ENCODE results near the gene SPRN.

The SPRN gene

DNA sequence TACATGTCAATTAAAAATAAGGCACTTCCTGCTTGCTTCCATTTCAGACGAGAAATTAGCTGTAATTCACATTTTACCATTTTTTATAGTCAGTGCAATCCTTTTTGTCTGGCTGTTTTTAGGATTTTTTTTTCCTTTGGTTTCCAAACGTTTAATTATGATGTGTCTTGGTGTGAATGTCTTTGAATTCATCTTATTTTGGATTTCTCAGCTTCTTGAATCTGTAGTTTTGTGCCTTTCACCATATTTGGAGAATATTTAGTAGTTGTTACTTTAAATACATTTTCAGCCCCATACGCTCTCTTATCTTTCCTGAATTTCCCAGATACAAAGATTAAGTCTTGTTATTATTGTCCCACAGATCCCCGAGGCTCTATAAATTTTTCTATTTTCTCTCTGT lies 26.9 kb upstream of the SPRN start:
- in situ Hi-C loops (cut with HindIII; ENCODE audit: low sequenced_read_pairs), result no loop called here
- H3K4me3 ChIP-seq (ENCODE audit: low read depth, low read length), result no peak overlapping the region
- TF ChIP-seq, protein P1, sequence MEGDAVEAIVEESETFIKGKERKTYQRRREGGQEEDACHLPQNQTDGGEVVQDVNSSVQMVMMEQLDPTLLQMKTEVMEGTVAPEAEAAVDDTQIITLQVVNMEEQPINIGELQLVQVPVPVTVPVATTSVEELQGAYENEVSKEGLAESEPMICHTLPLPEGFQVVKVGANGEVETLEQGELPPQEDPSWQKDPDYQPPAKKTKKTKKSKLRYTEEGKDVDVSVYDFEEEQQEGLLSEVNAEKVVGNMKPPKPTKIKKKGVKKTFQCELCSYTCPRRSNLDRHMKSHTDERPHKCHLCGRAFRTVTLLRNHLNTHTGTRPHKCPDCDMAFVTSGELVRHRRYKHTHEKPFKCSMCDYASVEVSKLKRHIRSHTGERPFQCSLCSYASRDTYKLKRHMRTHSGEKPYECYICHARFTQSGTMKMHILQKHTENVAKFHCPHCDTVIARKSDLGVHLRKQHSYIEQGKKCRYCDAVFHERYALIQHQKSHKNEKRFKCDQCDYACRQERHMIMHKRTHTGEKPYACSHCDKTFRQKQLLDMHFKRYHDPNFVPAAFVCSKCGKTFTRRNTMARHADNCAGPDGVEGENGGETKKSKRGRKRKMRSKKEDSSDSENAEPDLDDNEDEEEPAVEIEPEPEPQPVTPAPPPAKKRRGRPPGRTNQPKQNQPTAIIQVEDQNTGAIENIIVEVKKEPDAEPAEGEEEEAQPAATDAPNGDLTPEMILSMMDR (IDR thresholded peaks at IDR 0.05; ENCODE audit: low read depth, low read length, missing control alignments), result no peak
- no peak for DNase-seq (ENCODE audit: low read depth)

DNA sequence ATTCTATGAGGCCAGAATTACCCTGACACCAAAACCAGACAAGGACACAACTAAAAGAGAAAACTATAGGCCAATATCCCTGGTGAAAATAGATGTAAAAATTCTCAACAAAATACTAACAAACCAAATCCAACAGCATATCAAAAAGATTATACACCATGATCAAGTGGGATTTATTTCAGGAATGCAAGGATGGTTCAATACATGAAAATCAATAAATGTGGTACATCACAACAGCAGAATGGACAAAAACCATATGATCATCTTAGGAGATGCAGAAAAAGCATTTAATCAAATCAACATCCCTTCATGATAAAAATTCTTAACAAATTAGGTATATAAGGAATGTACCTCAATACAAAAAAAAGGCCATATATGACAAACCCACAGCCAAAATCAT lies 23.7 kb upstream of the SPRN start:
- H3K4me3 ChIP-seq (ENCODE audit: low read depth, low read length), result no peak overlapping the region
- no peak for DNase-seq (ENCODE audit: low read depth)
- in situ Hi-C loops (cut with HindIII; ENCODE audit: low sequenced_read_pairs), result no loop called here
- TF ChIP-seq, protein P1 (IDR thresholded peaks at IDR 0.05; ENCODE audit: low read depth, low read length, missing control alignments), result no peak

DNA sequence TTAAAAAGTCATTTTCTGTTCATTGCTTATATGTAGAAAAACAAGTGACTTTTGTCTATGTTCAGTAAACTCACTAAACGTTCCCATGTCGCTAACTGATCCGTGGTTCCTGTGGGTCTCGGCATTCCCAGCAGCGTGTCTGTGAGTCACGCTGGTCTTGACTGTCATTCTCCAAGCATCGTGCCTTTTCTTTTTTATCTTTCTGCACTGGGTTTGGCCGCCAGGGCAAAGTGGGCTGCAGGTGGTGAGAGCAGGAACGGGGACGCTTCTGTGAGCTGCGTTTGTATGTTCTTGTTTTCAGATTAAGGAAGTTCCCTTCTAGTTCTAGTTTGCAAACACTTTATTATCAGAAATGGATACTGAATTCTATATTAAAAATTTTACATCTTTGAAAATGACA lies 22.6 kb upstream of the SPRN start:
- in situ Hi-C loops (cut with HindIII; ENCODE audit: low sequenced_read_pairs), result no loop called here
- H3K4me3 ChIP-seq (ENCODE audit: low read depth, low read length), result no peak overlapping the region
- no peak for DNase-seq (ENCODE audit: low read depth)
- TF ChIP-seq, protein P1 (IDR thresholded peaks at IDR 0.05; ENCODE audit: low read depth, low read length, missing control alignments), result no peak

DNA sequence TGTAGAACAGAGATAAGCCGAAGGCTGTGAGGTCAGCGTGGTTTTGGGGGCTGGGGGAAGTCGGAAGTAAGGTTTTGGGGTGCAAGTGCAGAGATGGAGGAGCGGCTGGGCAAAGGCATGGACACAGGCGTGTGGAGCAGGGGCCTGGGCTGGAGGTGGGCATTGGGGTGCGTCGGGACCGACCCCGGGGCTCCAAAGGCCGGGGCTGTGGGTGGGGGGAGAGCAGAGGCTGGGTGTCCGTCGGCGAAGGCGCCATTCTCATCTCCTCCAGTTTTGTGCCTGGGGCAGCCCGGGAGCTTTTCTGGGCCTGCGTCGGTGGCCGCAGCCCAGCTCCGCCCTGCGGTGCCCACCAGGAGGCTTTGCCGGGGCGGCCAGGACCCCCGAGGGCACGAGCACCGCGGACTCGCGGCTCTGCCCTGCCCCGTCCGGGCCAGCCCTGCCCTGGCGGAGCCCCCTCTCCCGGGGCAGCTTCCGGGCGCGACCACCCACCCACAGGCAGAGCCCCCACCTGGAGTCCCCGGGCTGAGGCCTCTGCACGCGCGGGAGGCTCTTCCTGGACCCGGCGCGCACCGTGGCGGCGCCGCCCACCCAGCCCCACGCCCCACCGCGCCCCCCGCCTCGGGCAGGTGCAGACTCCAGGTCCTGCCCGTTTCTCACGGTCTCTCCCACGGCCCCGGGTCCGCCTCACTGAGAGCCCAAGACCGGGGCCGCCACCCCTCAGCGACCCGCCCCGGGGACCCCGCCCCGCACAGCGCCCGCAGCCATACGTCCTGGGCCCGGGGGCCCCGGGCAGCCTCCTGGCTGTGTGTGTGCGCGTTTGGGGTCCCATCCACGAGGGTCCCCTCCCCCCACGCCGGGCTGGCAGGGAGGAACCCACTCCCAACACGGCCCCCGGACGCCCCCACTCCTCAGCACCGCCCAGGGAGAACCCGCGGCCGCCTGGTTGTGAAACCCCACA lies 21.6 kb upstream of the SPRN start:
- in situ Hi-C loops (cut with HindIII; ENCODE audit: low sequenced_read_pairs), result no loop called here
- H3K4me3 ChIP-seq (ENCODE audit: low read depth, low read length), result no peak overlapping the region
- TF ChIP-seq, protein P1 (IDR thresholded peaks at IDR 0.05; ENCODE audit: low read depth, low read length, missing control alignments), result no peak
- no peak for DNase-seq (ENCODE audit: low read depth)

DNA sequence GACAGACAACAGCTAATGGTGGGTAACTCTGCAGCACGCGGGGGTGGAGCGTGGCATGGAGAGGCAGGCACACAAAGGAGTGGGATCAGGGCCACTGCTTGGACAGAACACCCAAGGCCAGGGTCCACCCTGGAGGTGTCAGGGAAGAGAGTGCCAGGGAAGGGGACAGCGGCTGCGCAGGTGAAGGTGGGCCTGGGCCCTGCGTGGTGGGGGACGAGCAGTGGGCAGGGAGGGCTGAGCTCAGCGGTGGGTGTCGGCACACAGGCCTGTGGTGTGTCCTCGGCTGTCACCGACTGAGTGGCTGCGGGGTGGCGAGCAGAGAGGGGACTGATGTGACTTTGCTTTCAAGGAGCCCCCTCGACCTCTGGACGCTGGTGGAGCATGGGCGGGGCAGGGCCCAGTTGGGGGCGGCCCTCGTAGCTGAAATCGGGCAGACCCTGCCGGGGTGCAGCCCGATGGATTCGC lies 20.9 kb upstream of the SPRN start:
- DNase-seq (ENCODE audit: low read depth), result no peak
- TF ChIP-seq, protein P1 (IDR thresholded peaks at IDR 0.05; ENCODE audit: low read depth, low read length, missing control alignments), result no peak
- in situ Hi-C loops (cut with HindIII; ENCODE audit: low sequenced_read_pairs), result no loop called here
- no peak overlapping the region for H3K4me3 ChIP-seq (ENCODE audit: low read depth, low read length)

DNA sequence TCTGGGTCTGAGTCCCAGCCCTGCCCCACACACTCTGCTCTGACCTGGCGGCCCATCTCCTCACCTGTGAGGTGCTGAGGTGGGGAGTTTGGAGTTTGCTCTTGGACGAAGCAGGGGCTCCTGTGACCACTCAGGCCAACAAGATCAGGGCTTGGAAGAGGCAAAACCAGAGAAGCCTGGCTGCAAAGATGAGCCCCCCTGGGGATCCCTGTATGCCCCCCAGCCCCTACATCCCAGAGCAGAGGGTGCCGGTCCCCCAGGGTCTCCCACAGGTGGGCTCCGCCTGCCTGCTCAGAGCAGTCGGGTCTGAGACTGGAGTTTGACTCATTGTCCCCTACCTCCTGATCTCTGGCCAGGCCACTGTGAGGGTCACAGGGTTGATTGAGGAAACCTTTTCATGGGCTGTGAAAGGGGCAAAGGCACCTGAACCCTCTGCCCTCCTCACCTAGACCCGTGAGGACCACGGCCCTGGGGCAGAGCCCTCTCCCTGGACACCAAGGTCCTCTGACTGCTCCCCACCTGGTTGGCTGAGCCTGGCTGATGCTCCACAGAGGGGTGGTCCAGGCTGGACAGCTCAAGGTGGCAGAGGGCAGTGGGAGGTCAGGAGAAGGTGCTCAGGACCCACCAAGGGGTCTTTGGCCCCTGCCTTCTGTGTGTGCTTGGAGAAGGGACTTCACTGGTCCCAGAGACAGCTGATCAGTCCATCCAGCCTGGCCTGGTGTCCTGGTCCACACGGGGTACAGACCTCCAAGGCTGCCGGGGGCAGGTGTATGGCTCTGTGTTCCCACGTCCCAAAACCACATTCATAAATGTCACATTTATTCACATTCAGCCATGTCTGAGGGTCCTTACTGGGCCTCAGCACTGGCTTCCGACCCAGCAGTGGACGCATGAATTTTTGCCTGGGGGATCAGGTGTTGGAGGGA lies 20.2 kb upstream of the SPRN start:
- H3K4me3 ChIP-seq (ENCODE audit: low read depth, low read length), result no peak overlapping the region
- no peak for DNase-seq (ENCODE audit: low read depth)
- TF ChIP-seq, protein P1 (IDR thresholded peaks at IDR 0.05; ENCODE audit: low read depth, low read length, missing control alignments), result no peak
- in situ Hi-C loops (cut with HindIII; ENCODE audit: low sequenced_read_pairs), result no loop called here

Data from astrocyte of the cerebellum (primary cell).